DMS153 treated with DMSO at 0.1 percent for 48 hours (cell line): ENCODE data around the gene TOP1.
A peak's percentile ranks its signal among the peaks of the same experiment; 100 is the strongest.
"Not testable (repeated sequence)": the region's sequence is repeated elsewhere in the genome, so short reads cannot be mapped to it uniquely, and the experiment has no call there.

Experiments
- DNase-seq: peaks from one replicate; lab custom pipeline; 2025; ENCODE audit not compliant: unreplicated experiment; lab: John Stamatoyannopoulos, UW

The TOP1 gene

GRCh38 chr20:41091927-41092326, 63.3 kb downstream of the TOP1 start:
- DNase-seq, result no peak

- no peak for DNase-seq
These were observed 65.9 kb downstream of the TOP1 start for GRCh38 chr20:41094353-41095055.

GRCh38 chr20:41095110-41095969, 66.7 kb downstream of the TOP1 start:
- DNase-seq, result peak; percentile 40

GRCh38 chr20:41098703-41099250, 70.2 kb downstream of the TOP1 start:
- DNase-seq, result no peak

- DNase-seq, result no peak
These were observed 71.4 kb downstream of the TOP1 start for GRCh38 chr20:41100001-41100480.

- DNase-seq, result no peak
These were observed 73.0 kb downstream of the TOP1 start for GRCh38 chr20:41101660-41102059.

- DNase-seq, result no peak
These were observed 79.9 kb downstream of the TOP1 start for GRCh38 chr20:41108531-41108930.

DNA sequence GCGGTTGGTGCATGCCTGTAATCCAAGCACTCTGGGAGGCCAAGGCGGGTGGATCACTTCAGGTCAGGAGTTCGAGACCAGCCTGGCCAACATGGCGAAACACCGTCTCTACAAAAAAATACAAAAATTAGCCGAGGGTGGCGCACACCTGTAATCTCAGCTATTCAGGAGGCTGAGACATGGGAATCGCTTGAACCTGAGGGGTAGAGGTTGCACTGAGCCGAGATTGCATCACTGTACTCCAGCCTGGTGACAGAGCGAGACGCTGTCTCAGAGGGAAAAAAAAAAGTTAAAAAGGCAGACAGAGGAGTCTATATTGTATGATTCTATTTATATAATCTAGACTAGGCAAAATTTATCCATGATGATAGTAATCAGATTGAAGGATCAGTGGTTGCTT, 81.4 kb downstream of the TOP1 start:
- DNase-seq, result no peak

GRCh38 chr20:41110930-41111577, 82.4 kb downstream of the TOP1 start:
- no peak for DNase-seq

DNA sequence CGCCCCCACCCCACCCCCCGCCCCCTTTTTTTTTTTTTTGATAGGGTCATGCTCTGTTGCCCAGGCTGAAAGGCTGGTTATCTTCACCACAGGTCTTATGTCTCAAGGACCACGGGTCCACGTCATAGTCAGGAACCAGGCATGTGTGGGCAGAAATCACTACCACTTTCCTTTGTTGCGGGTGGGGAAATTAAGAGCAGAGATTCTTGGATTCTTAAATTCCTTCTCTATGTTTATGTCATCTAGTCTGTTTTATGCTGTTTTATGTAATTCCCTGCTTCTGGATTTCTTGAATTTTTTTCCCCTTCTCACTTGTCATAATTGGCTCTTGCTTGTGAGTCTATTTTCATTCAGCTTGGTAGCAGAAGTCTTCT, 82.9 kb downstream of the TOP1 start:
- no peak for DNase-seq

DNA sequence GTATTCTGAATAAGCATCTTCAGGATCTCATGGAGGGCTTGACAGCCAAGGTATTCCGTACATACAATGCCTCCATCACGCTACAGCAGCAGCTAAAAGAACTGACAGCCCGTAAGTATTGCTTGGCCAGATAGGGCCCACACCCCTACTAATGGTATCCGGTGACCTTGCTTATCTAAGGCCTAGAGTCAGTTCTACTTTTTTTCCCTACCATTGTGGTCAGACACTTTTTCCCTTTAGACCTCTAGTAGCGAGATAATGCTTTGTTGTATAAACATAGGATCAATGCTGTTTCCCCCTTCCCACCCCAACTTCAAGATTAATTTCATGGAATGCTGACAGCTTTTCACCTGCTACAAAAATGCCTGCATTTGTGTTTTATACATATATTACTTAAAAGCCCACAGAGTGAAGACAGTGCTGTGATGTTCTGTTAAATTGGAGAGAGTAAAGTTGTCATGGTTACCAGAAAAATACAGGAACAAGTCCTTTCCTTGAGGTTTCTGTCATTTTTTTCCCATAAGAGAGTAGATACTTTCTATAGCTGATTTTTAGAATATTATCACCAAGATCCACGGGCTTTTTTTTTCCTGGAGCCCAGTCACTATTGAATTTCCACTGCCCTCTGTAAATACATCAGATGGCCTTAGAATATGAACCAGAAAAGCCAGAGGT, 87.8 kb downstream of the TOP1 start:
- no peak for DNase-seq

DNA sequence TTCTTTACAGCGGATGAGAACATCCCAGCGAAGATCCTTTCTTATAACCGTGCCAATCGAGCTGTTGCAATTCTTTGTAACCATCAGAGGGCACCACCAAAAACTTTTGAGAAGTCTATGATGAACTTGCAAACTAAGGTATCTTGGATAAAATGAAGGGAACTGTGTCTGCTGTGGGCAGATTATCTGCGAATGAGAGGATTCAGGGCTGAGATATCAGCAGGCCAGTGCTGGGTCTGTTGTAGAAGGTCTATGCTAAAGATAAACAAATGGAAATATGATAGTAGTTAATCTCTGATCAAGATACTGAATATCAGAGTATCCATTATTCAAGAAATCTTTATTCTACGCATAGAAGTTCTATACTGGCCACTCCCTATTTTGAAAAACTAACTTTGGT, 89.5 kb downstream of the TOP1 start:
- DNase-seq, result not testable (repeated sequence)

- no peak for DNase-seq
These were observed 90.0 kb downstream of the TOP1 start for GRCh38 chr20:41118632-41119031.

- no peak for DNase-seq
These were observed 91.3 kb downstream of the TOP1 start for GRCh38 chr20:41119614-41120561.

DNA sequence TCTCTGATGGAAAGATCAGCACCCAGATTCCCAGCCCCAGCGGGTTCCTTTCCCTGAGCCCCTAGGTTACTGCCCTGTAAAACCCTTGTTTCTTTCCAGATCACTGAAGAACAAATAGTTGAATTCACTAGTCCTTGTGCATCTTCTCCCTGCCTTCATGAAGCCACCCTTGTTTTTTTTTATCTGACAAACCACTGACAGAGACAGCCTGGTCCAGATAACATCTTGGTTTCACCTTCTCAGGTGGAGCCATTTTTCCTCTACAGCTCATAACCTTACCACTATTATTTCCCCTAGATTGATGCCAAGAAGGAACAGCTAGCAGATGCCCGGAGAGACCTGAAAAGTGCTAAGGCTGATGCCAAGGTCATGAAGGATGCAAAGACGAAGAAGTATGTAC, 92.8 kb downstream of the TOP1 start:
- DNase-seq, result no peak

DNA sequence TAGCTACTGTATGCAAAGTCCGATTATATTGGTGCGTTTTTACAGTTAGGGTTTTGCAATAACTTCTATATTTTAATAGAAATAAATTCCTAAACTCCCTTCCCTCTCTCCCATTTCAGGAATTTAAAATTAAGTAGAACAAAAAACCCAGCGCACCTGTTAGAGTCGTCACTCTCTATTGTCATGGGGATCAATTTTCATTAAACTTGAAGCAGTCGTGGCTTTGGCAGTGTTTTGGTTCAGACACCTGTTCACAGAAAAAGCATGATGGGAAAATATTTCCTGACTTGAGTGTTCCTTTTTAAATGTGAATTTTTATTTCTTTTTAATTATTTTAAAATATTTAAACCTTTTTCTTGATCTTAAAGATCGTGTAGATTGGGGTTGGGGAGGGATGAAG, 95.0 kb downstream of the TOP1 start:
- DNase-seq, result no peak

GRCh38 chr20:41124451-41125094, 96.0 kb downstream of the TOP1 start:
- no peak for DNase-seq

DNA sequence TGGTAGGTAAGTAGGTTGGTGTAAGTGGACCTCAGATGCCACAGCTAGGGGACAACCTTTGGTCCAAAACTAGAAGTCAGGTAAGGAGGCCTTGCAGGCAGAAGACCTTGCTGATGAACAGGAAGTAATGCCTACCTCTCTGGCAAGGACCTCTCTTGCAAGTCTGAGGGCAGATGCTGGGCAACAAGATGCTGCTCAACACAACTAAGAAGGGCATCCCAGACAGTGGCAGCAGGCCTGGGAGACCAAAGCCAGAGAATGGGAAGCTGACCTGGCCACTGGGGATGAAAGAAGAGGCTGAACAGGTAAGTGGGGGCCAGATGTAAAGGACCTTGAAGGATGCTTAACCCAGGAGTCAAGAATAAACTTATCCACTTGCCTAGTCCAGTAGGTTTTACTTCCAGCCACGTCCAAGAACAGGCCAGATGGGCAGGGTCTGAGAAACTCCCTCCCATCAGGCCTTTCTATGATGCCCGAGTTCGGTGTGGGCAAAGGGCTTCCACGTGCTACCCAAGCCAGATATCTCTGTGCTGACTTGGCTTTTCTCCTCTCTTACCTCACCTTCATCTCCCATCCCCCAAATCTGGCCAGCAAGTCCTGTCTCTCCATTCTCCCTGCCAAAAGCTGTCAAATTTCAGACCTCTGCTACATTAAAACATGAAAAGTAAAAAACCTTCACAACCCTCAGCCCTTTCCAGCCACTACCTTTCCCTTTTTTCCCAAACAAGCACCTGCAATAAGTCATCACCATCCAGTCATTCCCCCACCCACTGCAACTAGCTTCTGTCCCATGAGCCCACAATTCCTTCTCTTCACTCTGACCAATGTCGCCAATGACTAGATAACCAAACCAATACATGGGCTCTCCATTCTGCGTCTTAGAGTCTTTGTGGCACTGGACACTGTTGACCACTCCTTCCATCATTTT, 97.2 kb downstream of the TOP1 start:
- no peak for DNase-seq
